ENCODE measurements around the gene SH3RF2.

Gene SH3RF2

DNA sequence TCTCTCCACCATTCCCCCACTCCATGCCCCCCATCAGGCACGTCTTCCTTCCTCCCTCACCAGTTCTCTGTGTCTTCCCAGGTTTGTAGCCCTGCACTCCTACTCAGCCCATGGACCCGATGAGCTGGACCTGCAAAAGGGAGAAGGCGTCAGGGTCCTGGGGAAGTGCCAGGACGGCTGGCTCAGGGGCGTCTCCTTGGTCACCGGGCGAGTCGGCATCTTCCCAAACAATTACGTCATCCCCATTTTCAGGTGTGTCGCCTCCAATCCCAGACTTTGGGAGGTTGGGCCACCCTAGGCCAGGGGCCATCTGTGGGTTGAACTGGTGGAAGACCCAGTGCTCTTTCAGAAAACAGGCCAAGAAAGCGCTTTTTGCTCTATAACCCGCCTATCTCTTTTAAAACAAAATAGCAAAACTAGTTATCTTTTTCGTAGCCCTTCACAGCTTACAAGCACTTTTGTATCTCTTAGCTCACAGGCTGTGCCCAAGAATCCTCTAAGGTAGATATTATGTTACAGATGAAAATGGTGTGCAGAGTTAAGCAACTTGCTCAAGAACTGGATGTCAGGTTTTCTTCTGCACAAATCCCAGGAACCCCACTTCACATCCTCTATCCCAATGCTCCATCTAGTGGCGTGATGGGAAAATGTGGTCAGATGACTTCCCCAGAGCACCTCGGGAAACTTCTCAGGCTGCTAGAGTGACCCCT, 112.8 kb downstream of the SH3RF2 start:
- DNase-seq (ENCODE audit: low spot score): peak; percentile 88

DNA sequence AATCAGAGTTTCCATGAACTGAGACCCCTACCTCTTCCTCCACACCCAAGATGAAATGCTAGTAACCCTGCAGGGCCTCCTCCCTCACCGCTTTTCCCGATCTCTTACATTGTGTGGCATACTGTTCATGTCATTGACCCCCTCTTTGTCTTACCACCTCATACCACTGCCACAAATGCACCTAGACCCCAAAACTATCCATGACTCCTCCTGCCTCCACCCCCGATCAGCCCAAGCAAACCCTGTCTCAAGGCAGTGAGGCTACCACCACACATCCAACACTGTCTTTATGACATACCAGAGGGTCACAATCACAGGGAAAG, 113.3 kb downstream of the SH3RF2 start:
- DNase-seq (ENCODE audit: low spot score): no peak

DNA sequence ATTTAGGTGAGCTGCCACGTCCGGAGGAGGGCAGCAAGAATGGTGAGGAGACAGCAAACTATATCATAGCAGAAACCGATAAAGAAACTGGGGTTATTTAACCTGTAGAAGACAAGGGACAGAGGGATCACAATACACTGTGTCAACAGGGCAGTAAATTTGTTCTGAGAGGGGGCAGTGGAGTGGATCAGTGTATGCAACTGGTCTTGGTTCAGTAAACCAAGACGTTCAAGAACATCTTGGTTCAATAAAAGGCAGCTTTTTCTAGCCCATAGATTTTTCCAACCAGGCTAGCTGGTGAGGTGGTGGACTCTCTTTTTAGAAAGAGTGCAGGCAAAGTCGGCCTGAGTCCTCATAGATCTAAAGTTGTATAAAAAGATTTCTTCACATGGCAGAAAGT, 113.7 kb downstream of the SH3RF2 start:
- no peak for DNase-seq (ENCODE audit: low spot score)

DNA sequence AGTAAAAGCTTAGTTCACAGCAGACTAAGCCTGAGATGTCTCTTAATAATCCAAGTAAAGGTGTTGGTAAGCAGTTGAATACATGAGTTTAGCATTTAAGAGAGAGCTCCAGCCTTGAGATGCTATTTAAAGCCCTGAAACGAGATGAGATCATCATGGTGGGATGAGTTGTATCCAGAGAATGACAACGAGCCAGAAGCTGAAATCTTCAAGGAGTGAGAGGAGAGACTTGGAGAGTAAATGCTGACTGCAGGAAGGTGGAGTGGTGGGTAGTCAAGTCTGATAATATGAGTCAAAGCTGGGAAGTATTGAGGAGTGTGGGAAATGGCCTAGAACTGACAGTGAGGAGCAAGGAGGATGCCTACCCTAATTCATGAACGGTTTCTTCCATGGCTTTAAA, 115.3 kb downstream of the SH3RF2 start:
- DNase-seq (ENCODE audit: low spot score): peak; percentile 62

DNA sequence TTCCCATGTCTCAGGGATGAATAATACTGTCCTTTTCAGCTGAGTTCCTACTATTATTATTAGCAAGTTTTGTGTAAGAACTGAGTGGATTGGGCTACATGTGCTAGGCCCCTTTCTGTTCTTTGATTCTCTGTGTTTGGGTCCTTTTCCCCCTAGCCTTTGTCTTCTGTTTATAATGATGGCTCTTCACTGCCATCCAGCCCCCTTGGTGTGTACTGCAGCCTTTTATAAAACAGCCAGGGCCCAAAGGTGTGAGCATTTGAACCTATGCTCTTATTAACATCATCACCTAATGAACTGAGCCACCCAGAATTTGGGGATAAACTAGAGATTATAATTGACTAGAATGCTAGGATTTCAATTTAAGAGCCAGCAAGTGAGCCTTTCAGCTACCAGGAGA, 116.4 kb downstream of the SH3RF2 start:
- no peak for DNase-seq (ENCODE audit: low spot score)

DNA sequence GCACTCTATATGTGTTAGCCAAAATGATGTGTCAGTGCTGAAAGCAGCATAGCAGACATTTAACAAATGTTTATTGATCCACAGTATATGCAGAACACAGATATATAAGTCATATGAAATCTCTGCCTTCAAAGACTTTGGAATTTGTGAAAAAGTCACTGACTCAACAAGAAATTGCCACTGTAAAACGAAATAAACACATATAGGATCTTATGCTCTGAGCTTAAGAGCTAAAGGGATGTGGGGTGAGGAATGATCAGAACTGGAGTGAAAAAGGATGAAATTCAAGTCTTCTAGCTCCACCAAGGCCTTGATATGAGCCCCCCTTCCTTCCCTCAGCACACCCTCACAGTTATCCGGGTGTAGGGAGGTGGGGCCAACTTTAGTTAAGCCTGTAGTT, 119.1 kb downstream of the SH3RF2 start:
- DNase-seq (ENCODE audit: low spot score): no peak

DNA sequence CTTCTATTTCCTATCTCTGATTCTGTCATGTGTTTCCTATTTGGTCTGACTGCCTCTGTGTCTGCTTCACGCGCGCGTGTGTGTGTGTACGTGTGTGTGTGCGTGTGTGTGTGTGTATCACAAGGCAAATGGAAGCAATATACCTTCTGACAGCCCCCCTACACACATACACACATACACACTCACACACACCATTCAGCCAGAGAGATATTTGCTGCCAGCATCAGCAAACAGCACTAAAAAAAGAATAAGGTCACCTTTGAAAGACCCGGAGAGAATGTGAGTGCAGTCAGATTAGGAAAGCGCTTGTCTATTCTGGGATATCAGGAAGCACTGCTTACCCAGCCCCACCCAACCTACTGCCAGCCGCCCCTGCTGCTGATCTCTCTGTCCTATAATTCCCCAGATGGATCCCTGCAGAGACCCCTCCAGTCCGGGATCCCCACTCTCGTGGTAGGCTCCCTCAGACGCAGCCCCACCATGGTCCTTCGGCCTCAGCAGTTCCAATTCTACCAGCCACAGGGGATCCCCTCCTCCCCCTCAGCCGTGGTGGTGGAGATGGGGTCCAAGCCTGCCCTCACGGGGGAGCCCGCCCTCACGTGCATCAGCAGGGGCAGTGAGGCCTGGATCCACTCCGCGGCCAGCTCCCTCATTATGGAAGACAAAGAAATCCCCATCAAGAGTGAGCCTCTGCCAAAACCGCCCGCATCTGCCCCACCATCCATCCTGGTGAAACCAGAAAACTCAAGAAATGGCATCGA, 123.3 kb downstream of the SH3RF2 start:
- DNase-seq (ENCODE audit: low spot score): no peak

DNA sequence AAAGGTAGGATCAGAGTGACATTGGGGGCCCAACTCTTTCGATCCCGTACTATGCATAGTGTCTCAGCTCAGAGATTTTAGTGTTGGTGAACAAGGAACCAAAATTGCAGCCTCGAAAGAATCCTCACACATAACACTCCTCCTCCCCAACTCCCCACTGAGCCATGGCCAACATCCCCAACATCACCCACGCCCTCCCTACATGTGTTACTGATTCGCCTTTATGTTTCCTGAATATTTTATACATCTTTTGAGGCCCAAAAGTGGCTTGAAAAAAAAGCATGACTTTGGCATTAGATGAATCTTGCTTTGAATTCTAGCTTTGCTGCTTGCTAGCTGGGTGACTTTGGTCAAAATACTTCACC, 123.8 kb downstream of the SH3RF2 start:
- no peak for DNase-seq (ENCODE audit: low spot score)

DNA sequence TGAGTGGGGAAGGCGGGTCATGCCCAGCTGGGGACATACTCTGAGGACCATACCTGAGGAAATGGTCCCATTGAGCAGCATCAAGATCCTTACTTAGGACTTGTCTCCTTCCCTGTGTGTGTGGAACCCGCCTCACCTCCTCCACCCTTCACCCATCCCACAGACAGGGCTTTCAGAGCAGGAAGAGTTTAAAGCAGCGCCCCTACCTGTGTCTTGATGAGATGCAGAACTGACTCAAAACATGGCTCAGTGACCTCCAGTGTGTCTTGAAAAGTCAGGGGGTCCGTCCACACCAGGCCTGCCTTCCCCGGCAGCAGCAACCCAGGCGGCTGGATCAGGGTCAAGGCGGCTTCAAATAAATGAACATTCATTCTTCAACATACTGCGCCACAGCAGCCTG, 130.6 kb downstream of the SH3RF2 start:
- no peak for DNase-seq (ENCODE audit: low spot score)

DNA sequence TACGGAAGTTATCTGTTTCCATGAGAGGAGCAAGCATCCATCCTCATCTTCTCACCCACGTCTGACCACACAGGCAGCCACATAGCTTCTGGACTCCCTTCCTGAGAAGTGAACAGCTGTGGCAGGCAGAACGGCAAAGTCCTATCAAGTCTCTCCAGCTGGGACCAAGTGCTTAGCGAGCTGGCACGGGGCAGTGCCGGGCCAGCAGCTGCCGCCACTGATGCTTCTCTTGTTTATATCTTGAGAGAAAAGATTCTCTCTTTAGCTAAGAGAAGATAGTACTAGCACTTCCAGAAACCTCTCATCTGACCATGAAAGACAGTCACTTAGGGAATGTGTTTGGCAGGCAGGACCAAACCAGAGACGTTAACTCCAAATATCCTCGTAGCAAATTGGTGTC, 131.8 kb downstream of the SH3RF2 start:
- DNase-seq (ENCODE audit: low spot score): no peak

DNA sequence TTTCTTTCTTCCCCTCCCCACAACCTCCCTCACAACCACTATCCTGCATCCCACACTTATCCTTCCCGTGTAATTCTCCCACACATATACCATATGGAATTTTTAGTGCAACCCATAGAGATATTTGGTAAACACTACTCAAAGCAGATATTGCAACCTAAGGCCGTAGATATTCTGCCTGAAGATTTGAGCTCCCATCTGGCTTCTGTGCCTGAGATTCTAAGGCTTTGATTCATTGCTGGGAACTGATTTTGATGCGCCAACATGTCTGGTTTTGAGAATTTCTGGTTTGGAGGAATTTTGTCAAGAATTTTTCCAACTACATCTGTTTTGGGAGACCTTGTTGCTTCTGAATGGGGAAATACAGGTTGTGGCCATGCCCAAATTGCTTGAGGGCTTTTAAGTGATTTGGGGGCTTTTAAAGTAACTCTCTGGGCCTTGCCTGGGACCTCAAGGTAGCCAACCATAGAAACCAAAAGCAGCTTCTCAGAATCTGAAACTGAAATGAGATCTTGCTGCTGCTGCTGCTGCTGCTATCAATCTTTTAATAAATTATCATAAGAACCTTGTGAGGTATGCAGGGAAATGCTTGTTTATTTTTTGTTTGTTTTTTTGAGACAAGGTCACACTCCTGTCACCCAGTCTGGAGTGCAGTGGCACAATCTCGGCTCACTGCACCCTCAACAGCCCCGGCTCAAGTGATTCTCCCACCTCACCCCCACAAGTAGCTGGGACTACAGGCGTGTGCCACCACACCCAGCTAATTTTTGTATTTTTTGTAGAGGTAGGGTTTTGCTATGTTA, 132.8 kb downstream of the SH3RF2 start:
- DNase-seq (ENCODE audit: low spot score): no peak

DNA sequence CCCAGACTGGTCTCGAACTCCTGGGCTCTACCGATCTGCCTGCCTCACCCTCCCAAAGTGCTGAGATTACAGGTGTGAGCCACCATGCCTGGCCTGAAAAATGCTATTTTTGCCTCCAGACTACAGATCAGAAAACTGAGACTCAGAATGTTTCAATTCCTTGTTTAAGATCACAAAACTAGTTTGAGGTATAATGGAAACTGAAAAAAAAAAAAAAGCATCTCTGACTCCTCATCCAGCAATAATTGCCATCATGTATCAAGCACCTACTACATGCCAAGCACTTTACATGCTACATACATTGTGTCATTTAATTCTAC, 133.4 kb downstream of the SH3RF2 start:
- DNase-seq (ENCODE audit: low spot score): no peak

DNA sequence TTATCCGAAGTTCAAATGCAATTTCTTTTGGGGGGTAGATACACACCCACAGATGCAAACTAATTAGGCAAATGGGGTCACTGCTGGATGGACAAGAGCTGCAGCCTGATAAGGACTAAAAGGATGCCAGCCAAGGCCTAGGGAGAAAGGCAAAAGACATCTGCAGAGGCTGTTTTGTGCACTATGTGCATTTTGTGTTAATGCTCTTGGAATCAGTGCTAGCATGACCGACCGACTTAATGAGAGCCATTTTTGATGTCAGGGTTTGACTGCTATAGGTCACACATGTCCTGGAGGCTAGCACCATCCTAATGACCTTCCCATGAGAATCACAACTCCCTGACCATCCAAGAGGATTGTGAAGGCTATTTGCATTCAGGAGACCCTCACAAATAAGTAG, 134.4 kb downstream of the SH3RF2 start:
- no peak for DNase-seq (ENCODE audit: low spot score)

DNA sequence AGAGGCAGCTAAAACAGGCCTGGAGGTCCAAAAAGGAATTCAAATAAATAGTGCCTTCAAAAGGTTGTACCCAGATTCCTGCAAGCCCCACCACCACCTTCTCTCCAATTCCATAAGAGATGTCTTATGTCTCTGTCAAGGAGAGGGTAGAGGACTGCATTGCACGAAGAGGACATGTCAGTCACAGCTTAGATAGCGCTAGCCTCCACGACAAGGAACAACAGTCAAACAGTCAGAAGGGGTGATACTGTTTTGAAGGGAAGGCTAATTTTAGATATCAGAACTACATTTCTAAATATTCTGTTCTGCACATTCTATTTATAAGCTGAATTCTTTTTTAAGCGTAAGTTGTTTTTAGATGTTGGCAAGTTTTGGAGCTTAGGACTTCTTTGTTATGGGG, 134.8 kb downstream of the SH3RF2 start:
- DNase-seq (ENCODE audit: low spot score): no peak

DNA sequence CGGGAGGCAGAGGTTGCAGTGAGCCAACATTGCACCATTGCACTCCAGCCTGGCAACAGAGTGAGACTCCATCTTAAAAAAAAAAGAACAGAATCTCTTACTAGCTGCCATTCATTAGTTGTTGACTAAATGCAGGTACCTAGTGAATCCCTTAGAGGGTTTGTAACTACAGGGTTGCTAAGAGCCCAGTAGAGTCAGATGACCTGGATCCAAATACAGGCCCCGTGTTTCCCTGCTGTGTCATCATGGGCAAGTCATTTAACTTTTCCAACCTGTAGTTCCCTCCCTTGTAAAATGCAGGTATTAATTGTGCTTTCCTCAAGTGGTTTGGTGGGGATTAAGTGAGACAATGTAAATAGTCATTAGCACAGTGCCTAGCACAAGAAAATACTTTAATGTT, 136.2 kb downstream of the SH3RF2 start:
- no peak for DNase-seq (ENCODE audit: low spot score)

DNA sequence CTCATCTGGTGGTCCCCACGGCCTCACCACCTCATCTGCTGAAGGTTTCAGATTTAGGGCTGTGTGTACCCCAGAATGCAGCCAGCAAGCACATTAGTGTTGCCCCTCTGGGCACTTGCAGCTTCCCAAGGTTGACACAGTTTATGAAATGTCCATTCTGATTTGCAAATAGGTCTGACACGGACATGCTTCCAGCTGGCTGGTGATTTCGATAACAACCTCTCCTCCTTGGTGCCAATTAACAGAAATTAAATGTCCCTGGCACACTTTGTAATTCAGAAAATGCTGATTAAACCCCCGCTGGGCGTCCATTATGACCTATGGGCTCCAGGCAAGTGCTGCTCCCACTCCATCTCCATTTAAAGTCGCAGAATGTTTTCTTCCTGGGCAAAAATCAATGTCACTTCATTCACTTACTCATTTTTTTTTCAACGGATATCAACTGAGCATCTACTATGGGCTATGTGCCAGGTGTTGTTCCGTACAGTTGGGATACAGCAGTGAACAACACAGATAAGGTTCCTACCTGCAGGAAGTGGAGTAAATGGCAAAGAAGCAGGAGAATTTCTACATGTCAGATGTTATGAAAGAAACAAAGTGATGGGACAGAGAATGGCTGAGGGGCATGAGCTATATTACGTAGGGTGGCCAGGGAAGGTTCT, 137.0 kb downstream of the SH3RF2 start:
- DNase-seq (ENCODE audit: low spot score): no peak

DNA sequence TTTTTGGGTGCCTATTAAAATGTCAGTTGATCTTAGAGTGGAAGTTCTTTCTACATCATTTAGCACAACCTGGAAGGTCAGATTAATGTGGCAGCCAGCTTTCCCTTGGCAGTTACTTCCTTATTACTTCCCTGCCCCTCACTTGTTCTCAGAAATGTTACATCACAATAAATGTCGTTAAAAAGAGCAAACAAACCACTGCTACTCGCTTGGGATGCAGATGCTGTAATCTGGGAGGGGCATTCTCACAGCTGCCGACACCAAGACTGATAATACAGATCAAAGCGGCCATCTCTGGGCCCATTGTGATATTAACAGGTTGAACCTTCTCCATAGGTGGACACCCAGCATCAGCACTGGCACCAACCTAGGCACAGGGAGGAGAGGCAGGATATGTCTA, 139.7 kb downstream of the SH3RF2 start:
- DNase-seq (ENCODE audit: low spot score): no peak

DNA sequence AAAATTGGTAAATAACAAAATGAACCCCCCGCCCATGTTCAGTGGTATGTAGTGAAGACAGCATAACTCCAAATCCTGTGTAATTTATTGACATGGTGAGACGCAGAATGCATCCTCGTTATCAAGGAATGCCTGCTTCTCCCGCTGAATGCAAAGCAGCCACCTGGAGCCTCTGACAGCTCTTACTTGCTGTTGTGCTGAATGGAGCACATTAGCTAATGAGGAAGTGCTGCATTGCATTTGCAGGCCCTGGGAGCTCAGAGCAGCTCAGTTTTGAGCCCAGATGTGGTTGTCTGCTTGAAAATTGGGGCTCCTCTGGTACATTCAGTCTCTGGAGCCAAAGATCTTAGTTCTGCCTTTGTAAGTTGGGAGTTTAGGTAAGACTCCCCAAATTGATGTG, 140.1 kb downstream of the SH3RF2 start:
- no peak for DNase-seq (ENCODE audit: low spot score)

DNA sequence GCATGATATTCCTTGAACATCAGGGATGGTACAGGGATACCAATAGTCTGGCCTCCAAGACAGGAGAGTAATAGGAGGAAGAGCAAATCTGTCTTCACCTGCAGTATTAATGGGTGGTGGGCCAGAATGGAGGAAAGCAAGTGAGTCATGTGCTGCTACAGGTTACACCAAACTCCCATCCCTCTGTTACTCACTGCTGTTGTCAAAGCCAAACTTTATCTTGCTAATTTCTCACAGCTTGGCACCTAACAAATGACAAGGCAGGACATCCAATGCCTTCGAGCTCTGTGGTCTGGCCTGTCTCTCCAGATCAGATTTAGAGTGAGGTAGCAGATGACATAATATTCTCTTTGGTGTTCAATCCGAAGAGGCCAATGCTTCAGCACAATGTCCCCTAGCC, 142.2 kb downstream of the SH3RF2 start:
- DNase-seq (ENCODE audit: low spot score): no peak

DNA sequence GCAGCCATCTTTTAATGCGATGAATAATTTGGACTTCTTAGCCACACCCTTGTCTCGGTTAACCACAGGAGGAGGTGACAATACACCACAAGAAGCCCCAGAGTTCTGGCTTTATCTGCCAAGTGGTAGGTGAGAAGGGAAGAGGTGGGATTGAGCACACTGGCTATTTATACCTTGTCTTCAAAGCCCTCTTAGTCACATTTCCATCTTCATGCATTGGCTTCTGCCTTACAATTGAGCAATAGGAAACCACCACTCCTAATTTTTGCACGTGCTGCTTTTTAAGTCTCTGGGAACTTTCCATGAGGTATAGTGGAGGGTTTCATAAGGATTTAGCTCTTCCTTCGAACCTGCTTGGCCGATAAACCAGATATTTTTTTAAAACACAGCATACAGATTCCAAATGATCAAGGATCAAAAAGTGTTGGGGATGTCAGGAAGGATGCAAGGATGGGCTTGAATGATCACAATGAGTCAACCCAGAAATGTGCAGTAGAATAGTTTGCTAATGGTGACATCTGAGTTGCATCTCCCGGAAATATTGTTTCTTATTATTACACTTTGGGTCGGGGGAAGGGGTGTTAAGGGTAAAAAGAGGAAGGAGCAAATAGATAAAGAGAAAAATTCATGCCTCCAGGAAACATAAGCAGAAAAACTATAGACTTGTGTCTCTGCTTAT, 143.5 kb downstream of the SH3RF2 start:
- DNase-seq (ENCODE audit: low spot score): no peak

DNA sequence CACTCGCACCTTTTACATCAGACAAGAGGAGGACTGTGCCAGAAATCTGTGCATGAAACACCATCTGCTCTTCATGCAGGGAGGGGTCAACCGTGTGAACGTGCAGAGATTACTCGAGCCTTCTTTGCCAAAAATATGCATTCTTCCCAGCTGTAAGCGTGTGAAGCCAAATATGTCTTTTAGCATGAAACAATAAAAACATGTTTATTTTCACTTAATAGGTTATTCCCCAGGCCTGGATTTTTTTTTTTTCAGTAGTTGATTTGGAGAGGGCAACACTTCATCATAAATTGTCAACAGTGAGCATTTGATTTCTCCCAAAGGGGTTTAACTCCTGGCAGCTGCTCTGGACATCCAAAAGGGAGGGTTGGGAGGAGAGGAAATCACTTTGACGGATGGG, 145.2 kb downstream of the SH3RF2 start:
- DNase-seq (ENCODE audit: low spot score): no peak

DNA sequence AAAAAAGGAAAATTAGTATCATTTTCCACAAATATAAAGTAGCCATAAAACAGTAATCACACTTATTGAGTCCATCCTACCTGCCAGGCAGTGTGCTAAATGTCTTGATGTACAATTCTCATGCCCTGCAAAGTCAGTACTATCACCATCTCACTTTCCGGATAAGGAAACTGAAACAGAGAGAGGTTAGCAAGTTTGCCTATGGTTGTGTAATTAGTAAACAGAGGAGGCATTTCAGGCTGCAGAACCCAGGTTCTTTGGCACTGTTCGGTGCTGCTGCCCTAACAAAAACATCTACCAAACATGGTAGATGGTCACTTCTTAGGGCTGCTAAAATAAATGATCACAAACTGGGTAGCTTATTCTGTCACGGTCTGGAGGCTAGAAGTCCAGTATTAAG, 146.4 kb downstream of the SH3RF2 start:
- no peak for DNase-seq (ENCODE audit: low spot score)
